OCI-LY1 (cell line): ENCODE results near the gene WDR45.

Experiments
- CTCF ChIP-seq: fragments of 200-600 bp; sonication (generic), shearing (Covaris generic); IDR thresholded peaks from 2 replicates; pipeline ENCODE4 v1.5.1; 2017; ENCODE audit warnings: mild to moderate bottlenecking, antibody characterized with exemption, low read length, moderate library complexity, mixed read lengths
- EZH2 ChIP-seq: fragments of 200-600 bp; sonication (generic), shearing (Covaris generic); IDR thresholded peaks from 2 replicates; pipeline ENCODE4 v1.8.0; 2017; ENCODE audit warnings: borderline replicate concordance, mixed run types, mild to moderate bottlenecking, antibody characterized with exemption, low read length, moderate library complexity, mixed read lengths

GRCh38 chrX:49096419-49096818 lies 16.7 kb upstream of the WDR45 start:
- TF ChIP-seq CTCF, result no peak
- no peak for TF ChIP-seq EZH2
